ENCODE measurements around the gene ELMO1.

GRCh38 chr7:37311355-37311754 is 137.3 kb downstream of the ELMO1 start:
- TF ChIP-seq CTCF (IDR thresholded peaks at IDR 0.05) (no peak), POLR2A (IDR thresholded peaks at IDR 0.05) (no peak)

Measured in adrenal gland (tissue), 5 donors.